ENCODE results near the gene MID1.

The MID1 gene

DNA sequence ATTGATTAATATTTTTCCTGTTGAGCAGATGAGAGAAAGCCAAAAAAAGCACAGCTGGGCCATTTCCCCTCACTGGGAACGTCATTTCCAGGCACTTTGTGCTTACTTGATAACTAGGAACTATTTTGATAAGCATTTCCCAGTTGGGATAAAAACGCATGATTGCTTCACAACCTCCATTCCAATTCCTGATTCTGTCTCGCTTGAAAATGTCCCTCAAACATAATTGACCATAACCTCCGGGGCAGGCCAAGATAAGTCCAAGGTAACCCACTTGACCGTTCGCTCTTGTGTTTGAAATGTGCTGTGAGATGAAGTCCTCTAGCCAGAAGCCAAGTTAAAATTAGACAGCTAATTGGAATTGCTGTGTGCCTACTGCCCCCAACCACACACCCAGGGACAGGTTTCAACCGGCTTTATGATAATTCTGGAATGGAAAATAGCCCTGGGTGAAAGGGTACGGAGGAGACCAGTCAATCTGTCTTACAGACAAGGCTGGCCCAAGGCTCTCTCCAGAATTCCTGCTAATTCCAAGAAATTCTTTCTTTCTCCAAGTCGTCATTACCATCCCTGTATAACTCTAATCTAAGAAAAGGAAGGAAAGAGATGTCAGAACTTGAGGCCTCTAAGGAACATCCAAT, 137.1 kb downstream of the MID1 start:
- Histone ChIP-seq H3K9ac (ENCODE audit: low read length) (no peak overlapping the region), H3K18ac (ENCODE audit: low read depth in 1 of 2, low read length in 2 of 2) (no peak overlapping the region), H3K14ac (ENCODE audit: low read length in 2 of 2) (no peak overlapping the region), H2BK12ac (ENCODE audit: low read length in 2 of 2) (no peak overlapping the region), H2AK5ac (ENCODE audit: low read length, severe bottlenecking) (no peak overlapping the region), H4K91ac (ENCODE audit: low read length) (no peak overlapping the region), H2AFZ (ENCODE audit: low read depth, low read length) (no peak overlapping the region), H3K4me3 (ENCODE audit: insufficient read depth in 1 of 2, low read depth in 1 of 2, low read length in 2 of 2) (no peak overlapping the region), H3K9me3 (ENCODE audit: control insufficient read depth, low read length) (no peaks in the 10 kb centered on the region), H3K27me3 (ENCODE audit: control insufficient read depth in 1 of 2, insufficient read depth in 1 of 2, low read length in 2 of 2) (no peaks in the 10 kb centered on the region), H3K4ac (ENCODE audit: low read depth in 1 of 2, low read length in 2 of 2) (peak overlapping the region in 1 of 2 experiments; percentile 49), H3K79me1 (replicated peaks; ENCODE audit: low read length, poor library complexity, severe bottlenecking) (peaks cover 1% of the 10 kb centered on the region), H3K4me1 (ENCODE audit: control insufficient read depth, insufficient read depth, low read depth, low read length) (peaks cover 4% of the 10 kb centered on the region), H2BK5ac (ENCODE audit: low read depth, low read length, poor library complexity, severe bottlenecking) (no peak overlapping the region), H2BK15ac (ENCODE audit: low read depth, poor library complexity, severe bottlenecking) (no peak overlapping the region), H4K8ac (ENCODE audit: low read length) (no peak overlapping the region), H3K36me3 (ENCODE audit: control insufficient read depth in 1 of 2, insufficient read depth in 2 of 2, low read depth in 1 of 2, low read length in 2 of 2) (no peaks in the 10 kb centered on the region), H2BK120ac (ENCODE audit: low read depth, low read length) (no peak overlapping the region), H3K4me2 (ENCODE audit: low read length, poor library complexity, severe bottlenecking) (no peak overlapping the region), H3K27ac (ENCODE audit: low read length, poor library complexity, severe bottlenecking) (peak overlapping the region; percentile 49), H3K23ac (ENCODE audit: low read length in 2 of 2) (no peak overlapping the region)
- 92% methylated on average over 2 of the region's 9 CpGs for WGBS
- no peak for DNase-seq

DNA sequence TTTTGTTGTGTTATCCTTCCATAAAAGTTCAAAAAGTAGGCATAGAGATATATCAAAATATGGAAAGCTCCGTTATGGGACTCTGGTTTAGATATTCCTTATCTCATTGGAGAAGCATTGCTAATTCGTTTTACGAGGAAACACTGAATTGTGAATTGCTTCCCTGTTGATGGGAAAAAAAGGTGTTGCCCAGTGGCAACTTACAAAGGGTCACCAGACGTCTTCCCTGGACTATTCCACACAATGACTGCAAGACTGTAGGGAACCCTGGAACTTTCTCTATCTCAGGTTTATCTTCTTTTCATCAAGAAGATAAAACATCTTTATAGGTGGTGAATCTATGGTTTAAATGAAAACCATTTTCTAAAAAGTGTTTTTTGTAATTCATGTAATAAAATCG, 137.7 kb downstream of the MID1 start:
- H2BK5ac ChIP-seq (ENCODE audit: low read depth, low read length, poor library complexity, severe bottlenecking) = no peak overlapping the region
- H2BK120ac ChIP-seq (ENCODE audit: low read depth, low read length) = no peak overlapping the region
- H2AFZ ChIP-seq (ENCODE audit: low read depth, low read length) = no peak overlapping the region
- H3K79me1 ChIP-seq (replicated peaks; ENCODE audit: low read length, poor library complexity, severe bottlenecking) = peaks cover 1% of the 10 kb centered on the region
- no peak overlapping the region for H4K91ac ChIP-seq (ENCODE audit: low read length)
- no peak overlapping the region for H2AK5ac ChIP-seq (ENCODE audit: low read length, severe bottlenecking)
- no peaks in the 10 kb centered on the region for H3K27me3 ChIP-seq (ENCODE audit: control insufficient read depth in 1 of 2, insufficient read depth in 1 of 2, low read length in 2 of 2)
- no peak for DNase-seq
- no peak overlapping the region for H3K18ac ChIP-seq (ENCODE audit: low read depth in 1 of 2, low read length in 2 of 2)
- no peak overlapping the region for H3K9ac ChIP-seq (ENCODE audit: low read length)
- peaks cover 4% of the 10 kb centered on the region for H3K4me1 ChIP-seq (ENCODE audit: control insufficient read depth, insufficient read depth, low read depth, low read length)
- no peaks in the 10 kb centered on the region for H3K36me3 ChIP-seq (ENCODE audit: control insufficient read depth in 1 of 2, insufficient read depth in 2 of 2, low read depth in 1 of 2, low read length in 2 of 2)
- H3K4ac ChIP-seq (ENCODE audit: low read depth in 1 of 2, low read length in 2 of 2) = no peak overlapping the region
- no peak overlapping the region for H3K14ac ChIP-seq (ENCODE audit: low read length in 2 of 2)
- no peak overlapping the region for H4K8ac ChIP-seq (ENCODE audit: low read length)
- H3K27ac ChIP-seq (ENCODE audit: low read length, poor library complexity, severe bottlenecking) = no peak overlapping the region
- no peak overlapping the region for H2BK15ac ChIP-seq (ENCODE audit: low read depth, poor library complexity, severe bottlenecking)
- H3K4me2 ChIP-seq (ENCODE audit: low read length, poor library complexity, severe bottlenecking) = no peak overlapping the region
- 85% methylated on average over 3 of the region's 5 CpGs for WGBS
- no peak overlapping the region for H3K4me3 ChIP-seq (ENCODE audit: insufficient read depth in 1 of 2, low read depth in 1 of 2, low read length in 2 of 2)
- no peaks in the 10 kb centered on the region for H3K9me3 ChIP-seq (ENCODE audit: control insufficient read depth, low read length)
- H2BK12ac ChIP-seq (ENCODE audit: low read length in 2 of 2) = no peak overlapping the region
- no peak overlapping the region for H3K23ac ChIP-seq (ENCODE audit: low read length in 2 of 2)

DNA sequence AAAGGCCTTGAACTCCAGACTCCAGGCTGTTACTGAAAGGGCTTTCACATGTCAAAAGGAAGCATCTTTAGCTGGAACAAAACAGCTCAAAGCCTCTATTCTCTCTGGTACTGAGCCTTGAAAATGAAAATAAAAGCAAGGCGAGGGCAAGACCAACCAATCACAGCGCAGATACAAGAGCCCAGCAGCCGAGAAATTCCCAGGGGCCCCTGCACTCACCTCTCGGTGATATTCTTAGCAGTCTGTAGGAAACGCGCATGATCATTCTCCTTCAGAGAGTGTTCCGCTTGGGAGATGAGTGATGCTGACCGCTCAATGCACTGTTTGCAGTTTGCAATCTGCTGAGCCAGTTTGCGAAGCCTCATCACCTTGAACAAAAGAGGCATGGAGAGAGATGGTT, 138.1 kb downstream of the MID1 start:
- no peak overlapping the region for H2BK12ac ChIP-seq (ENCODE audit: low read length in 2 of 2)
- no peak for DNase-seq
- 95% methylated on average over 9 of the region's 9 CpGs for whole genome bisulfite sequencing
- no peaks in the 10 kb centered on the region for H3K27me3 ChIP-seq (ENCODE audit: control insufficient read depth in 1 of 2, insufficient read depth in 1 of 2, low read length in 2 of 2)
- no peak overlapping the region for H3K4me3 ChIP-seq (ENCODE audit: insufficient read depth in 1 of 2, low read depth in 1 of 2, low read length in 2 of 2)
- H2AK5ac ChIP-seq (ENCODE audit: low read length, severe bottlenecking) = no peak overlapping the region
- H2BK15ac ChIP-seq (ENCODE audit: low read depth, poor library complexity, severe bottlenecking) = no peak overlapping the region
- H2AFZ ChIP-seq (ENCODE audit: low read depth, low read length) = no peak overlapping the region
- H3K23ac ChIP-seq (ENCODE audit: low read length in 2 of 2) = no peak overlapping the region
- no peaks in the 10 kb centered on the region for H3K36me3 ChIP-seq (ENCODE audit: control insufficient read depth in 1 of 2, insufficient read depth in 2 of 2, low read depth in 1 of 2, low read length in 2 of 2)
- no peak overlapping the region for H4K8ac ChIP-seq (ENCODE audit: low read length)
- no peak overlapping the region for H3K27ac ChIP-seq (ENCODE audit: low read length, poor library complexity, severe bottlenecking)
- H3K4me2 ChIP-seq (ENCODE audit: low read length, poor library complexity, severe bottlenecking) = no peak overlapping the region
- no peak overlapping the region for H3K14ac ChIP-seq (ENCODE audit: low read length in 2 of 2)
- peaks cover 3% of the 10 kb centered on the region for H3K79me1 ChIP-seq (replicated peaks; ENCODE audit: low read length, poor library complexity, severe bottlenecking)
- H3K4me1 ChIP-seq (ENCODE audit: control insufficient read depth, insufficient read depth, low read depth, low read length) = peaks cover 4% of the 10 kb centered on the region
- no peaks in the 10 kb centered on the region for H3K9me3 ChIP-seq (ENCODE audit: control insufficient read depth, low read length)
- H3K18ac ChIP-seq (ENCODE audit: low read depth in 1 of 2, low read length in 2 of 2) = no peak overlapping the region
- H4K91ac ChIP-seq (ENCODE audit: low read length) = no peak overlapping the region
- H3K9ac ChIP-seq (ENCODE audit: low read length) = no peak overlapping the region
- H3K4ac ChIP-seq (ENCODE audit: low read depth in 1 of 2, low read length in 2 of 2) = no peak overlapping the region
- H2BK5ac ChIP-seq (ENCODE audit: low read depth, low read length, poor library complexity, severe bottlenecking) = no peak overlapping the region
- H2BK120ac ChIP-seq (ENCODE audit: low read depth, low read length) = no peak overlapping the region

DNA sequence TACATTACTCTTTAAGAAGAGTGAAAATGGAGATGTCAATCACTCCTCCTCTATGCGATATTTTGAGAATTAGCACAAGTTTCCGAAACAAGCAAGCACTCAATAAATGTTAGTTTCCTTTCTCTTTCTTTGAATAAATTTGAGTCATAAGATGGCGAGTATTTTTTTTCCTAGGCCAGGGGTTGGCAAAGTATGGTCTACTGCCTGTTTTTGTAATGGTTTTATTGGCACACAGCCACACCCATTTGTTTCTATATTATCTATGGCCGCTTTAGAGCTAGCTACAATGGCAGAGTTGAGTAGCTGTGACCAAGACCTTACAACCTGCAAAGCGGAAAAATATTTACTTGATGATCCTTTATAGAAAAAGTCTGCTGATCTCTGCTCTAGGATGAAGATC, 139.5 kb downstream of the MID1 start:
- H2BK120ac ChIP-seq (ENCODE audit: low read depth, low read length) = no peak overlapping the region
- H2BK12ac ChIP-seq (ENCODE audit: low read length in 2 of 2) = no peak overlapping the region
- no peaks in the 10 kb centered on the region for H3K9me3 ChIP-seq (ENCODE audit: control insufficient read depth, low read length)
- no peak overlapping the region for H3K4me3 ChIP-seq (ENCODE audit: insufficient read depth in 1 of 2, low read depth in 1 of 2, low read length in 2 of 2)
- H3K9ac ChIP-seq (ENCODE audit: low read length) = no peak overlapping the region
- DNase-seq = no peak
- H3K23ac ChIP-seq (ENCODE audit: low read length in 2 of 2) = no peak overlapping the region
- H3K4me1 ChIP-seq (ENCODE audit: control insufficient read depth, insufficient read depth, low read depth, low read length) = no peaks in the 10 kb centered on the region
- H2AK5ac ChIP-seq (ENCODE audit: low read length, severe bottlenecking) = no peak overlapping the region
- H3K27ac ChIP-seq (ENCODE audit: low read length, poor library complexity, severe bottlenecking) = no peak overlapping the region
- peaks cover 3% of the 10 kb centered on the region for H3K79me1 ChIP-seq (replicated peaks; ENCODE audit: low read length, poor library complexity, severe bottlenecking)
- no peak overlapping the region for H3K14ac ChIP-seq (ENCODE audit: low read length in 2 of 2)
- no peak overlapping the region for H2AFZ ChIP-seq (ENCODE audit: low read depth, low read length)
- 100% methylated on average over 2 of the region's 5 CpGs for WGBS
- H3K4ac ChIP-seq (ENCODE audit: low read depth in 1 of 2, low read length in 2 of 2) = no peak overlapping the region
- H2BK5ac ChIP-seq (ENCODE audit: low read depth, low read length, poor library complexity, severe bottlenecking) = no peak overlapping the region
- H3K27me3 ChIP-seq (ENCODE audit: control insufficient read depth in 1 of 2, insufficient read depth in 1 of 2, low read length in 2 of 2) = no peaks in the 10 kb centered on the region
- no peak overlapping the region for H4K8ac ChIP-seq (ENCODE audit: low read length)
- H2BK15ac ChIP-seq (ENCODE audit: low read depth, poor library complexity, severe bottlenecking) = no peak overlapping the region
- no peak overlapping the region for H3K18ac ChIP-seq (ENCODE audit: low read depth in 1 of 2, low read length in 2 of 2)
- H4K91ac ChIP-seq (ENCODE audit: low read length) = no peak overlapping the region
- no peak overlapping the region for H3K4me2 ChIP-seq (ENCODE audit: low read length, poor library complexity, severe bottlenecking)
- H3K36me3 ChIP-seq (ENCODE audit: control insufficient read depth in 1 of 2, insufficient read depth in 2 of 2, low read depth in 1 of 2, low read length in 2 of 2) = no peaks in the 10 kb centered on the region

Data from mesenchymal stem cell (in vitro differentiated cells and primary cell).